ENCODE results near the gene ANKRD52.

GRCh38 chr12:56242986-56243385 lies 15.2 kb downstream of the ANKRD52 start:
- no peak for TF ChIP-seq POLR2A (IDR thresholded peaks at IDR 0.05; ENCODE audit: low read length)
- TF ChIP-seq CTCF (IDR thresholded peaks at IDR 0.05), result no peak
- no peak for TF ChIP-seq EP300 (IDR thresholded peaks at IDR 0.05)
- no peak for TF ChIP-seq REST (IDR thresholded peaks at IDR 0.05)
- TF ChIP-seq POLR2AphosphoS2 (conservative IDR thresholded peaks at IDR 0.05; ENCODE audit: low read length), result no peak
- TF ChIP-seq HMGXB4 (CRISPR knock-in tag; IDR thresholded peaks at IDR 0.05; ENCODE audit: borderline replicate concordance), result no peak
- TF ChIP-seq SMC3 (IDR thresholded peaks at IDR 0.05), result no peak
- TF ChIP-seq JUNB (IDR thresholded peaks at IDR 0.05), result no peak

Measured in A549 (cell line).